ENCODE results near the gene SLC38A5.

GRCh38 chrX:48493890-48494364 lies 23.9 kb upstream of the SLC38A5 start:
- TF ChIP-seq POLR2A (IDR thresholded peaks at IDR 0.05) (no peak), CTCF (IDR thresholded peaks at IDR 0.05) (no peak)
